Measurements from ENCODE around the gene KIRREL3. TPM values are rescaled to one million over a fixed set of nuclear protein-coding genes. Genes with fewer than 3 reads are reported as not detected.

The KIRREL3 gene
- total and polyA plus RNA-seq, 9 donors: 0.25 to 5.3 (median 0.48) TPM

DNA sequence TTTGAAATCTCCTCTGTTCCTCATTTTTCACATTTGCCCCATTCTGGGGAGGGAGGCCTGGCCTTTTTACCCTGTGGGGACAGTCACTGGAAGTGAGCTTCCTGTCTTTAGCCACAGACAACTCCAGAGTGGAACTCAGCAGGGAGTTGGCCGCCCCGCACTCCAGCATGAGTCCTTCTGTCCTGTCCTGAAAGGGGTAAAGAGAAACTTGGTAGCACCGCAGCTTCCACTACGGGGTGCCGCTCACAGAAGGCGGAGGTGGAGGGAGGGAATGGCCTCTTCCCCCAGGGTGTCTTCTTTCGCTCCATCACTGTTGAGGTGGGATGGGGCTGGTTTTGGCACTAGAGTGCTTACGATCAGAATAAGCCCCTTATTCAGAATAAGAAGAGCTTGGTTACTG, 512.9 kb downstream of the KIRREL3 start:
- peak in 1 of 5 donors; percentile 26 for DNase-seq

DNA sequence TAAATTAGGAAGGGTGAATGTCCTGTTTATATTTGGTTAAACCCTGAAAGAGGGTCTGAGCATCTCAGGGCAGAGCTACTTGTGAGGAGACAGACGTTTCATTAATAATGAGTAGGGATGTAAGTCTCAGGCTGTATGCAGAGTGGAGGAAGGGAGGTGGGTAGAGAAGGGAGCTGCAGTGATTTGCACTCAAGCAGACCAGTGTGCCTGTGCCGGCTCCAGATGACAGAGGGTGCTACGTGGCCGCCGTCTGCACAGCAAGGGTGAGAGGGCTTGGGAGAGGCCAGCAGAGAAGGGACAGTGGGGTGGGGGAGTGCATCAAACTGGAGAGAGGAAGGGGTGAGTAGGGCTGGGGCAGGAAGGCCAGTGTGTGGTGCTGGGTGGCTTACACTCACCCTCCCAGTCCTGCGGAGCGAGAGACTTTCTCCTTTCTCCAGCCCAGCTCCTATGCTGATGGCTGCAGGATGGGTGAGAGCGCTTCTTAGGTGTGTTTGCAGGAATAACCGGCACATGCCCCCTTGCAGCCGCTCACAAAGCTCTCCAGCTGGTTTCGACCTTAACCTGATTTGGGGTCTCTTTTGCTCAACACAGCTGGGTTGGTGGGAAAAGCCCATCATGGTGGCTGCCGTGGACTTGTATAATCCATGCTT, 514.5 kb downstream of the KIRREL3 start:
- H3K27me3 ChIP-seq: no peaks in the 10 kb centered on the region
- intact Hi-C loops (cut with DNase I): no loop called here
- H3K36me3 ChIP-seq: no peaks in the 10 kb centered on the region
- no peak overlapping the region for H3K27ac ChIP-seq
- WGBS, 3 donors: 86 to 90% (median 87%) methylated on average over 12 of the region's 12 CpGs
- H3K4me1 ChIP-seq (ENCODE audit: insufficient read depth): no peaks in the 10 kb centered on the region
- no peak overlapping the region for H3K4me3 ChIP-seq
- TF ChIP-seq EP300 (IDR thresholded peaks at IDR 0.05): no peak
- TF ChIP-seq, protein P1, sequence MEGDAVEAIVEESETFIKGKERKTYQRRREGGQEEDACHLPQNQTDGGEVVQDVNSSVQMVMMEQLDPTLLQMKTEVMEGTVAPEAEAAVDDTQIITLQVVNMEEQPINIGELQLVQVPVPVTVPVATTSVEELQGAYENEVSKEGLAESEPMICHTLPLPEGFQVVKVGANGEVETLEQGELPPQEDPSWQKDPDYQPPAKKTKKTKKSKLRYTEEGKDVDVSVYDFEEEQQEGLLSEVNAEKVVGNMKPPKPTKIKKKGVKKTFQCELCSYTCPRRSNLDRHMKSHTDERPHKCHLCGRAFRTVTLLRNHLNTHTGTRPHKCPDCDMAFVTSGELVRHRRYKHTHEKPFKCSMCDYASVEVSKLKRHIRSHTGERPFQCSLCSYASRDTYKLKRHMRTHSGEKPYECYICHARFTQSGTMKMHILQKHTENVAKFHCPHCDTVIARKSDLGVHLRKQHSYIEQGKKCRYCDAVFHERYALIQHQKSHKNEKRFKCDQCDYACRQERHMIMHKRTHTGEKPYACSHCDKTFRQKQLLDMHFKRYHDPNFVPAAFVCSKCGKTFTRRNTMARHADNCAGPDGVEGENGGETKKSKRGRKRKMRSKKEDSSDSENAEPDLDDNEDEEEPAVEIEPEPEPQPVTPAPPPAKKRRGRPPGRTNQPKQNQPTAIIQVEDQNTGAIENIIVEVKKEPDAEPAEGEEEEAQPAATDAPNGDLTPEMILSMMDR (IDR thresholded peaks at IDR 0.05): no peak
- TF ChIP-seq POLR2A (IDR thresholded peaks at IDR 0.05): no peak
- peak in 1 of 5 donors; percentile 16 for DNase-seq
- no peaks in the 10 kb centered on the region for H3K9me3 ChIP-seq

More for the DNA sequence above, 512.9 kb downstream of the KIRREL3 start:
- Histone ChIP-seq H3K4me3 (no peak overlapping the region), H3K9me3 (no peaks in the 10 kb centered on the region), H3K27ac (no peak overlapping the region), H3K36me3 (no peaks in the 10 kb centered on the region), H3K4me1 (ENCODE audit: insufficient read depth) (no peaks in the 10 kb centered on the region), H3K27me3 (no peaks in the 10 kb centered on the region)
- TF ChIP-seq, protein P1 (IDR thresholded peaks at IDR 0.05): no peak
- TF ChIP-seq POLR2A (IDR thresholded peaks at IDR 0.05) (no peak), EP300 (IDR thresholded peaks at IDR 0.05) (no peak)
- intact Hi-C loops (cut with DNase I): no loop called here
- WGBS, 3 donors: 95 to 96% (median 95%) methylated on average over 8 of the region's 8 CpGs

DNA sequence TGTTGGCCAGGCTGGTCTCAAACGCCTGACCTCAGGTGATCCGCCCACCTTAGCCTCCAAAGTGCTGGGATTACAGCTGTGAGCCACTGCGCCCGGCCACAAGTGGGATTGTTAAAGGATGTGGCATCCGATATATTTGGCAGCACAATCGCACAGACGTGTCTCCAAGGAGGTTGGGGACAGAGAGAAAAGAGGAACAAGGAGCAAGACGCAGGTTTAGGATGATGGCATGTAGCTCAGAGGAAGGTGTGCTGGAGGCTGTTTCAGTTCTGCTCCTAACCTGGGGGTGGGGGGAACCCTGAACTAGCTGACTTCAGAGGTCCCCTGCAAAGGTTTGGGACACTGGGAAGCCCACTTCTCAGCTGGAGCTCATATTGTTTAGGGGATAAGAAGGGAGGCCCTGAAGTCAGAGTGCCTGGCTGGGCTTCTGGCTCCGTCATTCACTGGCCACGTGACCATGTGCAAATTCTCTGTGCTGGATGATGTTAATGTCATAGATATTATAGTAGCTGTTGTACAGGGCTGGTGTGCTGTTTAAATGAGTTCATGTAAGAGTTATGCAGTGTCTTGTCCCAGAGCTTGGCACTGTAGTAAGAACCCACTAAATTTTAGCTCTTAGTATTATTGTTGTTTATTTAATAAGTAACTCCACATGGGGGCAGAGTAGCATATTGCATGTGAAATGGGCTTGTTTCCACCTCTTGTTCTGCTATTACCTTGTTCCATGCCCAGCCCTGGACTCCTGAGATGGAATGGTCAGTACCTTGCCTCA, 515.4 kb downstream of the KIRREL3 start:
- DNase-seq: no peak
- H3K4me1 ChIP-seq (ENCODE audit: insufficient read depth): no peaks in the 10 kb centered on the region

DNA sequence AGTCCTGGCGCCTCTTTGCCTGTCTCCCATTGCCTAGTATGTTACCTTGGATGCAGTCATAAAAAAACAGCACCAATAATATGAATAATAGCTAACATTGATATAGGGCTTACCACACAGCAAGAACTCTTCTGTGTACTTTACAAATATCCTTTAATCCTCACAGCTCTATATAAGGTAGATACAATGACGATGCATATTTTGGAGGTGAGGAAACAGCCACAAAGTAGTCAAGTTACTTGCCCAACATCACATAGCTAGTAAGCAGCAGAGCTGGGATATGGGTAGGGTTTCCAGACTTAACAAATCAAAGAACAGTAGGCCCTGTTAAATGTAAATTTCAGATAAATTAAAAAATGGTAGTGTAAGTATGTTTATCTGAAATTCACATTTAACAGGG, 516.3 kb downstream of the KIRREL3 start:
- H3K27ac ChIP-seq: no peak overlapping the region
- intact Hi-C loops (cut with DNase I): loop anchor here in 2 of 4 donors (5.0 kb wide), 3 partner anchors 37 to 172 kb away; no protein-coding TSS in a partner anchor
- H3K27me3 ChIP-seq: no peaks in the 10 kb centered on the region
- H3K36me3 ChIP-seq: no peaks in the 10 kb centered on the region
- no peaks in the 10 kb centered on the region for H3K4me1 ChIP-seq (ENCODE audit: insufficient read depth)
- DNase-seq: no peak
- no peak overlapping the region for H3K4me3 ChIP-seq
- no peaks in the 10 kb centered on the region for H3K9me3 ChIP-seq
- 91 to 95% (median 92%) methylated on average over 2 of the region's 2 CpGs for WGBS, 3 donors
- TF ChIP-seq POLR2A (IDR thresholded peaks at IDR 0.05) (no peak), EP300 (IDR thresholded peaks at IDR 0.05) (no peak)
- TF ChIP-seq, protein P1 (IDR thresholded peaks at IDR 0.05): no peak

More for the DNA sequence above, 515.4 kb downstream of the KIRREL3 start:
- TF ChIP-seq EP300 (IDR thresholded peaks at IDR 0.05) (no peak), POLR2A (IDR thresholded peaks at IDR 0.05) (no peak)
- TF ChIP-seq, protein P1 (IDR thresholded peaks at IDR 0.05): no peak
- 80 to 84% (median 80%) methylated on average over 10 of the region's 10 CpGs for WGBS, 3 donors
- no peak overlapping the region for H3K4me3 ChIP-seq
- no peak overlapping the region for H3K27ac ChIP-seq
- no peaks in the 10 kb centered on the region for H3K36me3 ChIP-seq
- intact Hi-C loops (cut with DNase I): no loop called here
- H3K27me3 ChIP-seq: no peaks in the 10 kb centered on the region
- no peaks in the 10 kb centered on the region for H3K9me3 ChIP-seq

All from ovary (tissue), 9 donors.